Measurements from ENCODE around the gene BTG3.

Gene BTG3

GRCh38 chr21:17583898-17584297, 28.8 kb downstream of the BTG3 start:
- no peak overlapping the region for H2AFZ ChIP-seq (ENCODE audit: low read depth, low read length)
- no peaks in the 10 kb centered on the region for H3K9me3 ChIP-seq (ENCODE audit: insufficient read depth, low read length)
- no peaks in the 10 kb centered on the region for H3K27me3 ChIP-seq (ENCODE audit: low read depth, low read length)
- TF ChIP-seq CTCF (IDR thresholded peaks at IDR 0.05; ENCODE audit: low read depth, low read length) (no peak), EZH2phosphoT487 (IDR thresholded peaks at IDR 0.05; ENCODE audit: low read depth) (no peak)
- no peak overlapping the region for H3K4me3 ChIP-seq (ENCODE audit: low read length)
- no peaks in the 10 kb centered on the region for H4K20me1 ChIP-seq (ENCODE audit: insufficient read depth, low read length)
- no peaks in the 10 kb centered on the region for H3K79me2 ChIP-seq (ENCODE audit: low read length)
- H3K27ac ChIP-seq (ENCODE audit: low read length), result no peak overlapping the region
- H3K4me1 ChIP-seq (ENCODE audit: low read length), result no peaks in the 10 kb centered on the region
- no peak overlapping the region for H3K9ac ChIP-seq (ENCODE audit: low read length)
- no peak overlapping the region for H3K4me2 ChIP-seq (ENCODE audit: low read length)
- no peaks in the 10 kb centered on the region for H3K36me3 ChIP-seq (replicated peaks; ENCODE audit: low read depth, low read length)

- Histone ChIP-seq H3K27ac (ENCODE audit: low read length) (no peak overlapping the region), H2AFZ (ENCODE audit: low read depth, low read length) (no peak overlapping the region), H3K4me3 (ENCODE audit: low read length) (no peak overlapping the region), H4K20me1 (ENCODE audit: insufficient read depth, low read length) (no peaks in the 10 kb centered on the region), H3K9me3 (ENCODE audit: insufficient read depth, low read length) (no peaks in the 10 kb centered on the region), H3K9ac (ENCODE audit: low read length) (no peak overlapping the region), H3K36me3 (replicated peaks; ENCODE audit: low read depth, low read length) (no peaks in the 10 kb centered on the region), H3K27me3 (ENCODE audit: low read depth, low read length) (no peaks in the 10 kb centered on the region), H3K79me2 (ENCODE audit: low read length) (no peaks in the 10 kb centered on the region), H3K4me1 (ENCODE audit: low read length) (no peaks in the 10 kb centered on the region), H3K4me2 (ENCODE audit: low read length) (no peak overlapping the region)
- TF ChIP-seq EZH2phosphoT487 (IDR thresholded peaks at IDR 0.05; ENCODE audit: low read depth) (no peak), CTCF (IDR thresholded peaks at IDR 0.05; ENCODE audit: low read depth, low read length) (no peak)
Observed at GRCh38 chr21:17580319-17580718, 32.4 kb downstream of the BTG3 start.

GRCh38 chr21:17578876-17579275, 33.8 kb downstream of the BTG3 start:
- H3K36me3 ChIP-seq (replicated peaks; ENCODE audit: low read depth, low read length), result no peaks in the 10 kb centered on the region
- TF ChIP-seq CTCF (IDR thresholded peaks at IDR 0.05; ENCODE audit: low read depth, low read length) (no peak), EZH2phosphoT487 (IDR thresholded peaks at IDR 0.05; ENCODE audit: low read depth) (no peak)
- no peaks in the 10 kb centered on the region for H3K79me2 ChIP-seq (ENCODE audit: low read length)
- H3K9me3 ChIP-seq (ENCODE audit: insufficient read depth, low read length), result no peaks in the 10 kb centered on the region
- no peaks in the 10 kb centered on the region for H4K20me1 ChIP-seq (ENCODE audit: insufficient read depth, low read length)
- H3K4me3 ChIP-seq (ENCODE audit: low read length), result no peak overlapping the region
- H3K27ac ChIP-seq (ENCODE audit: low read length), result no peak overlapping the region
- peaks cover 4% of the 10 kb centered on the region for H3K4me1 ChIP-seq (ENCODE audit: low read length)
- H3K27me3 ChIP-seq (ENCODE audit: low read depth, low read length), result no peaks in the 10 kb centered on the region
- H3K9ac ChIP-seq (ENCODE audit: low read length), result no peak overlapping the region
- no peak overlapping the region for H3K4me2 ChIP-seq (ENCODE audit: low read length)
- no peak overlapping the region for H2AFZ ChIP-seq (ENCODE audit: low read depth, low read length)

- Histone ChIP-seq H4K20me1 (ENCODE audit: insufficient read depth, low read length) (no peaks in the 10 kb centered on the region), H3K36me3 (replicated peaks; ENCODE audit: low read depth, low read length) (no peaks in the 10 kb centered on the region), H3K79me2 (ENCODE audit: low read length) (no peaks in the 10 kb centered on the region), H3K9me3 (ENCODE audit: insufficient read depth, low read length) (no peaks in the 10 kb centered on the region), H3K9ac (ENCODE audit: low read length) (no peak overlapping the region), H3K27me3 (ENCODE audit: low read depth, low read length) (no peaks in the 10 kb centered on the region), H2AFZ (ENCODE audit: low read depth, low read length) (no peak overlapping the region), H3K4me2 (ENCODE audit: low read length) (no peak overlapping the region), H3K4me1 (ENCODE audit: low read length) (peaks cover 6% of the 10 kb centered on the region), H3K4me3 (ENCODE audit: low read length) (no peak overlapping the region), H3K27ac (ENCODE audit: low read length) (no peak overlapping the region)
- no peak for TF ChIP-seq CTCF (IDR thresholded peaks at IDR 0.05; ENCODE audit: low read depth, low read length)
- no peak for TF ChIP-seq EZH2phosphoT487 (IDR thresholded peaks at IDR 0.05; ENCODE audit: low read depth)
Observed at GRCh38 chr21:17578162-17578561, 34.5 kb downstream of the BTG3 start.

Measured in OCI-LY3 (cell line).